Ovary (tissue), 10 donors: ENCODE results near the gene PROB1. TPM values are rescaled to one million over a fixed set of nuclear protein-coding genes. Genes with fewer than 3 reads are reported as not detected.
"Not testable (repeated sequence)": the region's sequence is repeated elsewhere in the genome, so short reads cannot be mapped to it uniquely, and the experiment has no call there.

Experiments
- DNase-seq, 5 donors: peaks; one replicate each; pipeline ENCODE4 v3.0.0-alpha.2; 2019 to 2020
- H3K27ac ChIP-seq, 2 donors: fragments of 200-600 bp; one replicate each; pipeline versions ENCODE4 v1.5.1 to v1.8.0; 2019 to 2022
- H3K27me3 ChIP-seq: fragments of 200-600 bp; one replicate; pipeline ENCODE4 v1.8.0; 2022
- H3K36me3 ChIP-seq: fragments of 200-600 bp; sonication (generic); one replicate; pipeline ENCODE4 v1.5.1; 2019
- H3K4me1 ChIP-seq: one replicate; pipeline ENCODE4 v1.8.1; 2013; ENCODE audit warnings: mild to moderate bottlenecking, moderate library complexity; ENCODE audit not compliant: insufficient read depth
- H3K4me3 ChIP-seq: fragments of 200-600 bp; sonication (generic); one replicate; pipeline ENCODE4 v1.5.1; 2017
- H3K9me3 ChIP-seq, 2 donors: fragments of 200-600 bp in 1 of 2; sonication (generic) in 1 of 2; one replicate each; pipeline versions ENCODE4 v1.5.1 to v1.8.1; 2013 to 2019; ENCODE audit warnings: mild to moderate bottlenecking in 1 of 2, moderate library complexity in 1 of 2
- EP300 ChIP-seq: sonication (generic); formaldehyde crosslinking; IDR thresholded peaks from one replicate; pipeline ENCODE4 v1.6.1; 2017; ENCODE audit warnings: antibody characterized with exemption
- POLR2A ChIP-seq: fragments of 450-650 bp; IDR thresholded peaks from one replicate; pipeline ENCODE4 v1.6.1; 2017; ENCODE audit warnings: antibody characterized with exemption, mild to moderate bottlenecking, moderate library complexity
- WGBS, 3 donors: extraction: QIAGEN DNeasy Blood & Tissue Kit in 1 of 3; methylation state at CpG; one replicate each; pipeline versions ENCODE4 v1.1.5 to v1.1.7; 2013 to 2017; 5-methylcytosine and 5-hydroxymethylcytosine counted together
- intact Hi-C, 4 donors: fragments of 100-400 bp; cut with DNase I; formaldehyde crosslinking; loops; one replicate each; pipeline versions ENCODE4 v1.11.0 to v1.15.1; 2022 to 2023
- long read RNA-seq, 3 donors: library from polyadenylated mRNA in 2 of 3; unstranded in 2 of 3; transcript quantifications; one replicate each; pipeline ENCODE4 v2.0.0 and lab custom pipeline, GENCODE V29; 2021 to 2026
- polyA plus RNA-seq, 2 donors: library from polyadenylated mRNA; stranded (reverse); fragments of 200-250 nt in 1 of 2; fragments of 350-450 nt in 1 of 2; fragmentation: Illumina TruSeq in 1 of 2; extraction: RNeasy Lipid Tissue Mini Kit (QIAGEN cat#74804) in 1 of 2; gene quantifications; one replicate each; pipeline ENCODE4 v1.2.3, GENCODE V29; 2013 to 2014
- total RNA-seq, 7 donors: library from RNA; depleted of rRNA in 2 of 7; stranded (reverse); fragments of >200 nt in 2 of 7; fragmentation: NEBNext Ultra II Directional in 3 of 7; extraction: Animal tissue kit (Norgen Biotek cat#: 25700) in 3 of 7; gene quantifications; one replicate each; pipeline versions ENCODE4 v1.1.0 to v1.2.4, GENCODE V29; 2016 to 2023
- TF ChIP-seq, protein P1 (sequence below), 3 donors: fragments of 450-650 bp in 2 of 3; fragments of 200-600 bp in 1 of 3; IDR thresholded peaks; one replicate each; pipeline versions ENCODE4 v1.5.1 to v1.8.0; 2016 to 2022; ENCODE audit warnings: antibody characterized with exemption in 3 of 3, mild to moderate bottlenecking in 1 of 3
- donor health status: DM: no; HTN: no; CAD: no; lungs with moderate emphysema.
- donor health status: DM: no; HTN: no; CAD: no.
- donor health status: Bipolar disorder and iron deficiency.
- donor health status: DM: yes; HTN: yes; CAD: no.
- donor health status: DM: no; HTN: no; CAD: no.
- donor health status: DM: yes; HTN: yes; CAD: no.

The PROB1 gene, protein sequence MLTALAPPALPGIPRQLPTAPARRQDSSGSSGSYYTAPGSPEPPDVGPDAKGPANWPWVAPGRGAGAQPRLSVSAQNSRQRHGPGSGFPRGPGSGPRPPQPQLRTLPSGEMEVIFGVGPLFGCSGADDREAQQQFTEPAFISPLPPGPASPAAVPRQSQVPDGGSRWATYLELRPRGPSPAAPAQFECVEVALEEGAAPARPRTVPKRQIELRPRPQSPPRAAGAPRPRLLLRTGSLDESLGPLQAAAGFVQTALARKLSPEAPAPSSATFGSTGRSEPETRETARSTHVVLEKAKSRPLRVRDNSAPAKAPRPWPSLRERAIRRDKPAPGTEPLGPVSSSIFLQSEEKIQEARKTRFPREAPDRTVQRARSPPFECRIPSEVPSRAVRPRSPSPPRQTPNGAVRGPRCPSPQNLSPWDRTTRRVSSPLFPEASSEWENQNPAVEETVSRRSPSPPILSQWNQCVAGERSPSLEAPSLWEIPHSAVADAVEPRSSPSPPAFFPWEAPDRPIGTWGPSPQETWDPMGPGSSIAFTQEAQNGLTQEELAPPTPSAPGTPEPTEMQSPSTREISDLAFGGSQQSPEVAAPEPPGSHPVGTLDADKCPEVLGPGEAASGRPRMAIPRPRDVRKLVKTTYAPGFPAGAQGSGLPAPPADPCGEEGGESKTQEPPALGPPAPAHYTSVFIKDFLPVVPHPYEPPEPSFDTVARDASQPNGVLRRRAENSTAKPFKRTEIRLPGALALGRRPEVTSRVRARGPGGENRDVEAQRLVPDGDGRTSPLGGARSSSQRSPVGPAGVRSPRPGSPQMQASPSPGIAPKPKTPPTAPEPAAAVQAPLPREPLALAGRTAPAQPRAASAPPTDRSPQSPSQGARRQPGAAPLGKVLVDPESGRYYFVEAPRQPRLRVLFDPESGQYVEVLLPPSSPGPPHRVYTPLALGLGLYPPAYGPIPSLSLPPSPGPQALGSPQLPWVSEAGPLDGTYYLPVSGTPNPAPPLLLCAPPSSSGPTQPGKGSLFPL
- total RNA-seq (1 to 10 TPM in 4 of 7 donors, under 1 TPM in 3; 0.60 to 2.0 (median 1.0) TPM), polyA plus RNA-seq (1 to 10 TPM in 1 of 2 donors, under 1 TPM in 1; 0.65 to 1.0 TPM)
- long read RNA-seq, donor 1, full-length matches to known transcripts = 1 of 1 reads
- long read RNA-seq, donor 1, partial matches to known transcripts = 0 of 1 reads
- long read RNA-seq, donor 1, other reads (novel, unspliced or antisense) = 0 of 1 reads
- long read RNA-seq, donor 2, full-length matches to known transcripts = 2 of 2 reads
- long read RNA-seq, donor 2, partial matches to known transcripts = 0 of 2 reads
- long read RNA-seq, donor 2, other reads (novel, unspliced or antisense) = 0 of 2 reads
- long read RNA-seq, donor 3, full-length matches to known transcripts = 3 of 3 reads
- long read RNA-seq, donor 3, partial matches to known transcripts = 0 of 3 reads
- long read RNA-seq, donor 3, other reads (novel, unspliced or antisense) = 0 of 3 reads

DNA sequence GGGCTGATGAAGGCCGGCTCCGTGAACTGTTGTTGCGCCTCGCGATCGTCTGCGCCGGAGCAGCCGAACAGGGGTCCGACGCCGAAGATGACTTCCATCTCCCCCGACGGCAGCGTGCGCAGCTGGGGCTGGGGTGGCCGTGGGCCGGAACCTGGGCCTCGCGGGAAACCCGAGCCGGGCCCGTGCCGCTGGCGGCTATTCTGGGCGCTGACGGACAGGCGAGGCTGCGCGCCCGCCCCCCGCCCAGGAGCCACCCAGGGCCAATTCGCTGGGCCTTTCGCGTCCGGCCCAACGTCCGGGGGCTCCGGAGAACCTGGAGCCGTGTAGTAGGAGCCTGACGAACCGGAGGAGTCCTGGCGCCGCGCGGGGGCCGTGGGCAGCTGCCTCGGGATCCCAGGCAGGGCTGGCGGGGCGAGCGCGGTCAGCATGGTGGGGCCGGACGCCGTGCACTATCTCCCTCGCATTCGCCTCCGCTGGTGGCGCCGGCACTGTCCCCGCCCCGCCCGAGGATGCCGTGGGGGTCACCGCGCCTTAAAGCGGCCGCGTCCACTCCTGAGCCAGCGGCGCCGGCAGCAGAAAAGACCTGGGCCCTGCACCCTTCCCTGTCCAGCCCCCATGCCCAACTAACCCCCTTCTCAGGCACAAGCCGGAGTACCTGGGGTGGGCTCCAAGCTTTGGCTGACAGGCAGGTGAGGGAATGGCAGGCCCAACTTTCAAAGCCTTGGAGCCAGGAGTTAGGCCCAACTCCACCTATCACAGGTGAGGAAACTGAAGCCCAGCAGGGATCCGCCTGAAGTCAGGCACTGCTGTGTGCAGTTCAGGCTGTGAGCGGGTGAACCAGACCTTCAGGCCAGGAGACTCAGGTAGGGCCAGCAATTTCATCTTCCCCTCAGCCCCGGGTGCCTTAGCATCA lies at the start of gene PROB1:
PROB1 (minus strand) TSS at position 451 of the 913 bp plus-strand sequence; CDS start at position 428, 23 bp downstream.
- WGBS, 3 donors = 6 to 23% (median 8%) methylated on average over 43 to 76 of the region's 76 CpGs
- Histone ChIP-seq H3K4me3 (peak within 1 kb of the TSS; percentile 35), H3K27ac (peak within 1 kb of the TSS; percentile 17 to 21), H3K4me1 (peaks cover 9% of the 10 kb centered on the region), H3K27me3 (peaks cover 5% of the 10 kb centered on the region), H3K36me3 (no peaks in the 10 kb centered on the region), H3K9me3 (no peaks in the 10 kb centered on the region)
- no peak for DNase-seq
- intact Hi-C loops = no loop called here
- no peak for TF ChIP-seq POLR2A
- no peak for TF ChIP-seq EP300
- TF ChIP-seq, protein P1, sequence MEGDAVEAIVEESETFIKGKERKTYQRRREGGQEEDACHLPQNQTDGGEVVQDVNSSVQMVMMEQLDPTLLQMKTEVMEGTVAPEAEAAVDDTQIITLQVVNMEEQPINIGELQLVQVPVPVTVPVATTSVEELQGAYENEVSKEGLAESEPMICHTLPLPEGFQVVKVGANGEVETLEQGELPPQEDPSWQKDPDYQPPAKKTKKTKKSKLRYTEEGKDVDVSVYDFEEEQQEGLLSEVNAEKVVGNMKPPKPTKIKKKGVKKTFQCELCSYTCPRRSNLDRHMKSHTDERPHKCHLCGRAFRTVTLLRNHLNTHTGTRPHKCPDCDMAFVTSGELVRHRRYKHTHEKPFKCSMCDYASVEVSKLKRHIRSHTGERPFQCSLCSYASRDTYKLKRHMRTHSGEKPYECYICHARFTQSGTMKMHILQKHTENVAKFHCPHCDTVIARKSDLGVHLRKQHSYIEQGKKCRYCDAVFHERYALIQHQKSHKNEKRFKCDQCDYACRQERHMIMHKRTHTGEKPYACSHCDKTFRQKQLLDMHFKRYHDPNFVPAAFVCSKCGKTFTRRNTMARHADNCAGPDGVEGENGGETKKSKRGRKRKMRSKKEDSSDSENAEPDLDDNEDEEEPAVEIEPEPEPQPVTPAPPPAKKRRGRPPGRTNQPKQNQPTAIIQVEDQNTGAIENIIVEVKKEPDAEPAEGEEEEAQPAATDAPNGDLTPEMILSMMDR (IDR thresholded peaks at IDR 0.05) = no peak

DNA sequence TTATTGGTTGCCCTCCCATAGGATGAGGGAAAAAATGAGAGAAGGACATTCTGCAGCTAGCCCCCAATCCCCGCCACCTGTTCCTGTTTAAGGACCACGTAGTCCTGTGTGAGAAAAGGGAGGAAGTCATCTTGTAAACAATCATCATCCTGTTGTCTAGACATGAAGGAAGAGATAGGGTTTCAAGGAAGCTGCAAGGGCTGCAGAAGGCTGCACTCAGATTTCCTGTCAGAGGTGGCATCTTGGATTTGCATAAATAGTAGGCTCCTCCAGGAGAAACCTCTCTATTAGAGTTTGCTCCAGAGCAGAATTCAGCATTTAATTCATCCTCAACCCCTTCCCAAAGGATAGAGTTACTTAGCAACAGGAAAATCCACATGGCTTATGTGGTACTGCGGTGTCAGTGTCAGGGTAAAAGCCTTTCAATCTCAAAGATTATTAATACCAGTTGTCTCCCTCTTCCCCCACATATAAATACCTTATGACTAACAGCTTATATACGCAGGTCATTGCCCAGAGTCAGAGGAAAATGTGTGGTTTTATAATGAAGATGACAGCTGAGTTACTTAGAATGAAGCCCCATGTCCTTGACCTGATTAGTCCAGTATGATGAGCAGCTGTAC lies 49.0 kb upstream of the PROB1 start:
- no peaks in the 10 kb centered on the region for H3K27me3 ChIP-seq
- no peaks in the 10 kb centered on the region for H3K36me3 ChIP-seq
- no peak overlapping the region for H3K27ac ChIP-seq
- TF ChIP-seq EP300 (no peak), POLR2A (no peak)
- TF ChIP-seq, protein P1 (IDR thresholded peaks at IDR 0.05) = no peak
- H3K4me1 ChIP-seq = no peaks in the 10 kb centered on the region
- WGBS, 3 donors = 55 to 62% (median 56%) methylated on average over 4 of the region's 4 CpGs
- H3K4me3 ChIP-seq = no peak overlapping the region
- H3K9me3 ChIP-seq = no peaks in the 10 kb centered on the region
- no peak for DNase-seq
- intact Hi-C loops = loop anchor here in 1 of 4 donors (10.0 kb wide), 1 partner anchor 71 kb away; no protein-coding TSS in a partner anchor

DNA sequence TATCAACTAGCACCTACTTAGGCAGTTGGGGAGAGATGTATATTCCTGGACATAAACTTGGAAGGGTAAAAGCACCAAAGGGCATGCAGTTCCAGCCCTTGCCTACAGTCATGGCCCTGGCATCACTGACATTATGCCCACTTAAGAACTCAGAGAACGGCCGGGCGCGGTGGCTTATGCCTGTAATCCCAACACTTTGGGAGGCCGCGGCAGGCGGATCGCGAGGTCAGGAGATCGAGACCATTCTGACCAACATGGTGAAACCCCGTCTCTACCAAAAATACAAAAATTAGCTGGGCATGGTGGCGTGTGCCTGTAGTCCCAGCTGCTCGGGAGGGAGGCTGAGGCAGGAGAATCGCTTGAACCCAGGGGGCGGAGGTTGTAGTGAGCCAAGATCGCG lies 45.5 kb upstream of the PROB1 start:
- not testable (repeated sequence) for H3K4me3 ChIP-seq, H3K9me3 ChIP-seq, H3K36me3 ChIP-seq, H3K27ac ChIP-seq, DNase-seq, H3K4me1 ChIP-seq, H3K27me3 ChIP-seq
- WGBS, 3 donors = 96 to 97% (median 96%) methylated on average over 17 of the region's 17 CpGs
- intact Hi-C loops = loop anchor here in 1 of 4 donors (10.0 kb wide), 1 partner anchor 74 kb away; no protein-coding TSS in a partner anchor
